HG02870 (cell line): ENCODE results near the gene VWA3B.
"Not testable (repeated sequence)": the region's sequence is repeated elsewhere in the genome, so short reads cannot be mapped to it uniquely, and the experiment has no call there.

ENCODE experiments used
- ATAC-seq: cut with Tn5 transposase; IDR thresholded peaks from one replicate; pipeline ENCODE4 v1.9.1; 2021; ENCODE audit warnings: mild to moderate bottlenecking, moderate library complexity; ENCODE audit not compliant: unreplicated experiment

VWA3B gene

GRCh38 chr2:98087447-98088020 is 567 bp downstream of the VWA3B start:
- ATAC-seq, result no peak

DNA sequence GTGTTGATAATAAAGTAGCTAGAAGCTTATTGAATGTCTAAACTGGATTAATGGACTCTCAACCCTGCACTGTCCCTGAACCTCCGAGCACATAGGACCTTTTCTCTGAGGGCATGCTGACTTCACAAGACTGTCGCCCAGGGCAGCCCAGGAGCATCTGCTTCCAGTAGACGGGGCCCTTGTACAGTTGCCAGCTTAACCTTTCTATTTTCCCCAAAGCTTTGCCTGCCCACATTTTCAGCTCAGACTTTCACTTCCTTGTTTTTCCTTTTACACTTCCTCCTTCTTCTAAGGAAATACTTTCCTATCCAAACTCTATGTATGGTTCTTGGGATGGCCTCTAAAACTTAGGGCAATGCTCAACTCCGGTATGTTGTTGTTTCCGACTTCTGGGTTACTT is 1.3 kb downstream of the VWA3B start:
- no peak for ATAC-seq

DNA sequence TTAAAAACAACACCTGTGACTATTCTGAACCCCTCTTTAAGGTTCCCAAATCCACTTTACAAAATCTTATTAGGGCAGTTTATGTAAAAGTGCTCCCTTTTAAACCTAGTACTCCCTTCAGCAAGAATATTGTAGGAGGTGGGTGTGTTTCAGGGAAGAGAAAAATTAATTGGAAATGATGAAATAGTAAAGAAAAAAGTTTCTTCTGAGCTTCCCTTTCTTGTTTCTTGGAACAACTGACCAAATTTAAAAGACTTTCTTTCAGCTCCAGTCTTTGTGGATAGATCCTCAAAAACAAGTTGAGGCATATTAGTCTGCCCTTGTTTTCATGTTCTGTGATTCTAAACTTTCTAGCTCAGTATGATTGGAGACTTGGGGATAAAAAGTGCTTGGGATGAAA is 3.0 kb downstream of the VWA3B start:
- ATAC-seq, result no peak

GRCh38 chr2:98090951-98091350 is 4.0 kb downstream of the VWA3B start:
- no peak for ATAC-seq

DNA sequence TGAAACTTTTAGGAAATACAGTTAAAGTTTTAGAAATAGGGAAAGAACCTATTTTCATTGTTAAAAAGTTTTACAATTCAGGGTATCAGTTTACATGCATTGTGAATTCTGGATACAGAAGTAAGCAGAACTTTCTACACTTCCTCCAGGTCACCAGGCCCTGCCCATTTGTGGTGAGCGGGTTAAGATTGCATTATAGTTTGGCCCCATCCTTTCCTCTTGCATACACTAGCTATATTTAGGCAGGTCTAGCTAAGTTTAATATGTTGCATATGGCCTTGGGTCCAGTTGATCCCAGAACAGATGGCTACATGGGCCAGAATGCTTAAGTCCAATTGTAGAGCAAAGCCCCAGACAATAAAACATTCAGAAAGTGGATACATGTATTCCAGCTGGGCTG is 4.8 kb downstream of the VWA3B start:
- no peak for ATAC-seq

- no peak for ATAC-seq
Observed at GRCh38 chr2:98093146-98093545, 6.2 kb downstream of the VWA3B start.

- no peak for ATAC-seq
Observed at GRCh38 chr2:98093611-98094010, 6.6 kb downstream of the VWA3B start.

- ATAC-seq, result no peak
Observed at GRCh38 chr2:98099939-98100743, 13.2 kb downstream of the VWA3B start.

GRCh38 chr2:98102315-98102714 is 15.3 kb downstream of the VWA3B start:
- not testable (repeated sequence) for ATAC-seq

DNA sequence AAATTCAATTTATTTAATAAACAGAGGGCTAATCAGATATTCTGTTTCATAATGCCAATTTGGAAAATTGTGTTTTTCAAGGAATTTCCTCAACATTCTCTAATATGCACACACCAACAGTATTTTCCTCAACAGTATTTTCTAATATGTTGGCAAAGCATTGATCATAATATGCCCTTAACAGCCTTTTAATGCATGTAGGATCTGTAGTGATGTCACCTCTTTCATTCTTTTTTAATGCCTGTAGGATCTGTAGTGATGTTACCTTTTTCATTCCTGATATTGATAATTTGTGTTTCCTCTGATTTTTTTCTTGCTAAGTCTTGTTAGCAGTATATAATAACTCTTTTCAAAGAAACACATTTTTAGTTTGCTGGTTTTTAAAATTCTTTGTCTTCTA is 15.9 kb downstream of the VWA3B start:
- no peak for ATAC-seq

DNA sequence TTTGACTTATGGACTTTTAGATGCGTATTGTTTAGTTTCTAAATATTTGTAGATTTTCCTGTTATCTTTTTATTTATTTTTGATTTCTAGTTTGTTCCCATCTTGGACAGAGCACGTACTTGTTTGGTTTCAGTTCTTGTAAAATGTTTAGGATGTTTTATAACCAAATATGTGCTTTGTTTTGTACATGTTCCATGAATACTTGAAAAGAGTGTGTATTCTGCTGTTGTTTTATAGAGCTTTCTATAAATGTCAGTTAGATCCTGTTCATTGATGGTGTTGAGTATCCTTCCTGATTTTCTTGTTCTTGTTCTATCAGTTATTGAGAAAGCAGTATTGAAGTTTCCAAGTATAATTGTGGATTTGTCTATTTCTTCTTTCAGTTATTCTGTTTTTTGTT is 21.1 kb downstream of the VWA3B start:
- no peak for ATAC-seq

- ATAC-seq, result no peak
Observed at GRCh38 chr2:98110741-98111140, 23.8 kb downstream of the VWA3B start.

DNA sequence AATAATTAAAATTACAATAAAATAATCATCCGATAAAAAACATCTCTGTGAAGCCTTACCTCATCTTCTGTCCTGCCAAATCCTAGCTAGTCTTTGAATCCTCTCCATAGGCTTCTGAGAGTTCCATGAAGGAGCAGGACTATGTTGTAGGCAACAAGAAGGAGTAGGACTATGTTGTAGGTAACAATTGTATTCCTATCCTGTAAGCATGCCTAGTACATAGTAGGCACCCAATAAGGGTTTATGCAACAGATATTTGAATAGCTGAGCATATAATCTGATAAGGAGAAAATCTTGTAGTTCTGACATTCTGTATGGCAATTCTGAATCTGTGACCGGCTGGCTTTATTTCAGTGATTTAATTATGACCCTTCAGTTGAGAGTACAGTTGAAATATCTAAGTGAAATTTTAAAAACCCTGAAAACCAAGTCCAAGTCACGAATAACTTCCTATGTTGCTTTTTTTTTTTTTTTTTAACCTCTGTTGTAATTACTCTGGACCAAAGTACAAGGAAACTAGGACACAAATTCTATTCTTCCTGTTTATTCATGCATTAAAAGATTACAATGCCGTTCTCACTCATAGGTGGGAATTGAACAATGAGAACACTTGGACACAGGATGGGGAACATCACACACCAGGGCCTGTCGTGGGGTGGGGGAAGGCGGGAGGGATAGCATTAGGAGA is 27.8 kb downstream of the VWA3B start:
- ATAC-seq, result no peak

DNA sequence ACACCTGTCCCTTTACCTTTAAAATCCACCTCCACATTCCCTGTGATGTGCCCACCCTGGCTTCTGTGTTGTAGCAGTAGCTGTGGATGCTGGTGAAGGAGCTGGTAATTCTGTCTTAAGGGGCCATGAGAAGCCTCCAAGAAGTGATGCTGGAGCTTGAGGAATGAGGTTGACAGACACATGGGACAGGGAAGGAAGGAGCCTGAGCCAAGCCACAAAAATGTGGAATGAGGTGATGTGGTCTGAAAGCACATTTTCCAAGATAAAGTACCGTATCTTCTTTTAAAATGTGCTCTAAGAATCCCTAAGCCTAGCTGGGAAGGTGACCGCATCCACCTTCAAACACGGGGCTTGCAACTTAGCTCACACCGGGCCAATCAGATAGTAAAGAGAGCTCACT is 31.2 kb downstream of the VWA3B start:
- ATAC-seq, result no peak

DNA sequence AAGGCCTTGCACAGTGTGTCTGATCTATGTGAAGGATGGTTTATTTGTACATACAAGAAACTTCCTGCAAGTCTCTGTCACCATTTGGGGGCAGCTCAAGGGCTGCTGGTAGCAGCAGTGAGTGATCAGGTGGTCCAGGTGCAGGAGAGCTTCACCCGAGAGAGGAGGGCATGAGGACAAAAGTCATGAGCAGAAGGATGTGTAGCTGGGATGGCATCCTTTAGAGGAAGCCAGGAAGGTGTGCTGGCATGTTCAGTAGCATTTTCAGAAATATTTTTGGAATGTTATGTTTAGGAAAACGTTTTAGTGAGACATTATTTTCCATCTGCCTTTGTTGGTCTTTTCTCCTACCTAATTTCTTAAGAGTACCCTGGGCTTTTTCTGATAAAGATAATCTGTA is 31.9 kb downstream of the VWA3B start:
- no peak for ATAC-seq

DNA sequence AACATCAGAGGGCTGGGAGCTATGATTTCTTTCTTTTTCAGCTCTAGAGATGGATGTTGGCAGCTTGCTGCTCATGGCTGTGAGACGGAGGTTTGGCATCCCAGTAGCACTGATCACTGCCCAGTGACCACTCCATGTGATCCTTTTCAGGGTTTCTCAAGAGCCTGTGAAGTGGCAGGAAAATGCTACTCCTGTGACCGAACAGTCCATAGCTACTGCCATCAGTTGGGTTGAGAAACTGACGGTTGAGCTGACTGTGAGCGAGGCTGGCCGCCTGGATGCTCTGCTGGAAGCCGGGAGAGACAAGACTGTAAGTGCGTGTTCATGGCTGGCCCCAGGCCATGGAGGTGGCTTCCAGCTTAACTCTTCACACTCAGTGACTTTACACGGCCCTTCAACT is 34.2 kb downstream of the VWA3B start:
- no peak for ATAC-seq

DNA sequence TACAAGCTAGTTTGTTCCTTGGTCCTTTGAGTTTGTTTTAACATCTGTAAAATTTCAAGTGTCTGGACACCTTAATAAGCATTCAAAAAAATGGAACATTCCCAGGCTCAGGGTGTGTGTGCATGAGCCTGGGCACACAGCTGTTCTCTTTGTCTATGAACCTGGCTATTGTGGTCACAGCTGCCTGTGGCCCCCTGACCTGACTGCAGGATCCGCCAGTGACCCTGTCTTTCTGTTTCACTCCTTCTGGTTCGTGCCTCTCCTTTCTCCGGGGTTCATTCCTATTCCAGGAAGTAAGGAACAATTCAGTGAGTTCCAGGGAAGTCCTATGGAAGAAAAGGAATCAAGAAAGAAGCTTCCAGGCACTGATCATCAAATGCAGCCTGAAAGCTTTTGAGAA is 35.6 kb downstream of the VWA3B start:
- ATAC-seq, result no peak

GRCh38 chr2:98123286-98123685 is 36.3 kb downstream of the VWA3B start:
- ATAC-seq, result no peak

DNA sequence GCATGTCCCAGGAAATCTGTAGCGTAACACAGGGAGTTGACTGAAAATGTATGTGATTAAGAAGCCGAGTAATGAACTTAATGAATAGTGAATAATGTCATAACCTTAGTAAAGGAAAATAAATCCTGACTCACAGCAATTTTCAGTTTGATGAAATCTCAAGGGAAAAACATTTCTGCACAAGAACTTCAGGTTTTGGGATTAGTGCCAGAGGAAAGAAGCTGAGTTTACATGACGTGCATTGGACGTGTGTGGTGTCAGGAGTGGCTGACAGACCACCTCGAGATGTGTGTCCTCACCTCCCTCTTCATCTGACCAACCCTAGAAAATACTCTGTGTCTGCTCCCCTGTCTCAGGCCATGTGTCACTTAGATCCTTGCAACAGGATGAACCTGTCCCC is 39.1 kb downstream of the VWA3B start:
- ATAC-seq, result no peak

GRCh38 chr2:98127229-98127989 is 40.4 kb downstream of the VWA3B start:
- no peak for ATAC-seq

DNA sequence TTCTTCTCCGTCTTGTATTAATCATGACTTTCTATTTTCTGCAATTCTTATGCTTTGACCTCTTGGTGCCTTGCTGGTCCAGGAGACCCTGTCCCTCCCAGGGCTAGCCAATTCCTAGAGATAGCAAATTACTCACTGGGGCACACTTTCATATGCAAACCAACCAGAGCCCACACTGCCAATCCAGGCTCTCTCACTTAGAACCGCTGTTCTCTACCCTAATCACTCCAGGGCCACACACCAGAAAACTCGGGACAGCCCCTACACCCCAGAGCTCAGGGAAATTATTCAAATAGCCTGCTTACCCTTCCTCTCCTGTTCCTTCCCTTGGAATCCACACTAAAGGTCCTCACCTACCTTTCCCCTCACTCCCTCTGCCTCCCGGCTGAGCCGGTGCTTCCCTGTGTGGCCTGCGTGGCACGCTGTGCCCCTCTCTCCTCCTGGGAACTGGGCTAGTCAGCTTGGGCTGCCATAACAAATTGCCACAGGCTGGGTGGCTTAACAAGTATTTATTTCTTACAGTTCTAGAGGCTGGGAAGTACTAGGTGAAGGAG is 41.7 kb downstream of the VWA3B start:
- no peak for ATAC-seq
